Right lobe of liver (tissue), 6 donors: ENCODE measurements around the gene CDC26. TPM values are rescaled to one million over a fixed set of nuclear protein-coding genes. Genes with fewer than 3 reads are reported as not detected.

Source experiments
- ATAC-seq, 4 donors: fragments of 200-7000 bp; cut with Tn5 transposase; one replicate each; pipeline ENCODE4 v1.9.1; 2020; ENCODE audit warnings: mild to moderate bottlenecking in 4 of 4, moderate library complexity in 4 of 4
- DNase-seq, 3 donors: peaks; one replicate each; pipeline ENCODE4 v3.0.0-alpha.2; 2020
- H3K27ac ChIP-seq, 3 donors: fragments of 200-600 bp; one replicate each; pipeline ENCODE4 v1.8.0; 2022
- H3K27me3 ChIP-seq, 2 donors: fragments of 200-600 bp; one replicate each; pipeline ENCODE4 v1.8.0; 2022
- H3K36me3 ChIP-seq, 4 donors: fragments of 200-600 bp; sonication (generic) in 1 of 4; one replicate each; pipeline versions ENCODE4 v1.5.1 to v1.8.0; 2017 to 2022; ENCODE audit warnings: control low read depth in 1 of 4
- H3K4me1 ChIP-seq, 4 donors: fragments of 200-600 bp; sonication (generic) in 1 of 4; one replicate each; pipeline versions ENCODE4 v1.5.1 to v1.8.0; 2017 to 2022; ENCODE audit warnings: control low read depth in 1 of 4
- H3K4me3 ChIP-seq, 3 donors: fragments of 200-600 bp; one replicate each; pipeline ENCODE4 v1.8.0; 2022
- H3K9me3 ChIP-seq, 4 donors: fragments of 200-600 bp; sonication (generic) in 1 of 4; one replicate each; pipeline versions ENCODE4 v1.5.1 to v1.8.0; 2017 to 2022; ENCODE audit warnings: control low read depth in 1 of 4
- CTCF ChIP-seq, 4 donors: fragments of 200-600 bp in 3 of 4; fragments of 450-650 bp in 1 of 4; IDR thresholded peaks; one replicate each; pipeline versions ENCODE4 v1.5.1 to v1.8.0; 2016 to 2022; ENCODE audit warnings: antibody characterized with exemption in 4 of 4, mild to moderate bottlenecking in 2 of 4
- POLR2A ChIP-seq: fragments of 450-650 bp; IDR thresholded peaks from one replicate; pipeline ENCODE4 v1.6.1; 2017; ENCODE audit warnings: antibody characterized with exemption, mild to moderate bottlenecking
- WGBS: methylation state at CpG from one replicate; pipeline ENCODE4 v1.1.6; 2018; ENCODE audit warnings: low coverage, low lambda C conversion rate; ENCODE audit not compliant: insufficient coverage; ENCODE audit errors: missing lambda C conversion rate; 5-methylcytosine and 5-hydroxymethylcytosine counted together
- intact Hi-C, 2 donors: fragments of 100-400 bp; cut with DNase I; formaldehyde crosslinking; loops; one replicate each; pipeline versions ENCODE4 v1.11.2 to v1.14.1; 2022
- total RNA-seq, 6 experiments: library from RNA; depleted of rRNA in 2 of 6; stranded (reverse); fragments of >200 nt in 2 of 6; fragmentation: NEBNext Ultra II Directional in 3 of 6; extraction: Animal tissue kit (Norgen Biotek cat#: 25700) in 3 of 6; gene quantifications; one replicate each; pipeline versions ENCODE4 v1.1.0 to v1.2.4, GENCODE V29; 2016 to 2023
- donor health status: DM: no; HTN: yes; CAD: no.
- donor health status: DM: no; HTN: no; CAD: no.
- donor health status: DM: no; HTN: no; CAD: no.
- donor health status: DM: no; HTN: yes; CAD: no.
- donor health status: DM: no; HTN: yes; CAD: no.

Gene CDC26
- total RNA-seq, 6 experiments from 2014 or later = 16.0 to 21.7 (median 18.5) TPM

- Histone ChIP-seq H3K4me3 (no peak overlapping the region), H3K36me3 (peaks cover 0 to 64% (median 11%) of the 10 kb centered on the region in 4 donors), H3K27ac (no peak overlapping the region), H3K27me3 (no peaks in the 10 kb centered on the region), H3K9me3 (no peaks in the 10 kb centered on the region), H3K4me1 (peaks cover 0 to 19% (median 10%) of the 10 kb centered on the region in 4 donors)
- DNase-seq = no peak
- TF ChIP-seq POLR2A (no peak), CTCF (IDR thresholded peaks at IDR 0.05) (no peak)
- intact Hi-C loops = loop anchor here in 1 of 2 donors (5.0 kb wide), 1 partner anchor 48 kb away; the partner anchor contains the start of genes FKBP15 and SLC31A1
- 43% methylated on average over 2 of the region's 2 CpGs for WGBS
- peak in 3 of 4 donors; percentile 8 to 49 (median 21) for ATAC-seq
These were observed 5.5 kb downstream of the CDC26 start for GRCh38 chr9:113269871-113270270.

- ATAC-seq = peak in 3 of 4 donors; percentile 28 to 38 (median 31)
- H3K4me1 ChIP-seq = peaks cover 0 to 19% (median 9%) of the 10 kb centered on the region in 4 donors
- H3K9me3 ChIP-seq = no peaks in the 10 kb centered on the region
- TF ChIP-seq CTCF (IDR thresholded peaks at IDR 0.05) = no peak
- TF ChIP-seq POLR2A = no peak
- WGBS = 51% methylated on average over 2 of the region's 2 CpGs
- no peaks in the 10 kb centered on the region for H3K27me3 ChIP-seq
- peaks cover 0 to 64% (median 11%) of the 10 kb centered on the region in 4 donors for H3K36me3 ChIP-seq
- intact Hi-C loops = loop anchor here in 1 of 2 donors (5.0 kb wide), 1 partner anchor 47 kb away; the partner anchor contains the start of genes FKBP15 and SLC31A1
- H3K27ac ChIP-seq = no peak overlapping the region
- DNase-seq = no peak
- H3K4me3 ChIP-seq = no peak overlapping the region
These were observed 6.0 kb downstream of the CDC26 start for GRCh38 chr9:113269355-113269754.

GRCh38 chr9:113267911-113268566, 7.3 kb downstream of the CDC26 start:
- 78% methylated on average over 4 of the region's 4 CpGs for WGBS
- TF ChIP-seq CTCF (IDR thresholded peaks at IDR 0.05) (no peak), POLR2A (no peak)
- ATAC-seq = no peak
- no peak for DNase-seq
- Histone ChIP-seq H3K4me3 (no peak overlapping the region), H3K36me3 (peaks cover 4 to 56% (median 11%) of the 10 kb centered on the region in 4 donors), H3K27me3 (no peaks in the 10 kb centered on the region), H3K27ac (no peak overlapping the region), H3K4me1 (peaks cover 0 to 14% (median 5%) of the 10 kb centered on the region in 4 donors), H3K9me3 (no peaks in the 10 kb centered on the region)
- intact Hi-C loops = loop anchor here in 1 of 2 donors (5.0 kb wide), 1 partner anchor 46 kb away; the partner anchor contains the start of genes FKBP15 and SLC31A1

- WGBS = 91% methylated on average over 3 of the region's 3 CpGs
- peaks cover 4 to 38% (median 7%) of the 10 kb centered on the region in 4 donors for H3K36me3 ChIP-seq
- ATAC-seq = no peak
These were observed 9.2 kb downstream of the CDC26 start for GRCh38 chr9:113266174-113266573.

More at GRCh38 chr9:113266174-113266573, 9.2 kb downstream of the CDC26 start:
- intact Hi-C loops = loop anchor here in 1 of 2 donors (5.0 kb wide), 1 partner anchor 44 kb away; the partner anchor contains the start of genes FKBP15 and SLC31A1
- TF ChIP-seq CTCF (IDR thresholded peaks at IDR 0.05) = no peak
- no peak for TF ChIP-seq POLR2A
- Histone ChIP-seq H3K9me3 (no peaks in the 10 kb centered on the region), H3K27ac (no peak overlapping the region), H3K4me1 (peaks cover 0 to 27% (median 13%) of the 10 kb centered on the region in 4 donors), H3K4me3 (no peak overlapping the region), H3K27me3 (no peaks in the 10 kb centered on the region)
- DNase-seq = no peak
